T-helper 22 cell (primary cell): Measurements from ENCODE around the gene LITAF.
A peak's percentile ranks its signal among the peaks of the same experiment; 100 is the strongest.
"Not testable (repeated sequence)": the region's sequence is repeated elsewhere in the genome, so short reads cannot be mapped to it uniquely, and the experiment has no call there.

Experiments
- DNase-seq: peaks from one replicate; pipeline ENCODE4 v3.0.0-alpha.2; 2020; ENCODE audit warnings: low read depth

Gene LITAF

GRCh38 chr16:11572301-11572995 is 14.3 kb downstream of the LITAF start:
- DNase-seq: peak; percentile 61

GRCh38 chr16:11571549-11571948 is 15.2 kb downstream of the LITAF start:
- DNase-seq: no peak

- DNase-seq: no peak
Observed at GRCh38 chr16:11570806-11571205, 15.9 kb downstream of the LITAF start.

- DNase-seq: no peak
Observed at GRCh38 chr16:11570258-11570657, 16.5 kb downstream of the LITAF start.

- DNase-seq: no peak
Observed at GRCh38 chr16:11566398-11566797, 20.3 kb downstream of the LITAF start.

- DNase-seq: no peak
Observed at GRCh38 chr16:11565665-11566064, 21.1 kb downstream of the LITAF start.

GRCh38 chr16:11564046-11564926 is 22.4 kb downstream of the LITAF start:
- no peak for DNase-seq

GRCh38 chr16:11563493-11564040 is 23.2 kb downstream of the LITAF start:
- DNase-seq: no peak

- DNase-seq: no peak
Observed at GRCh38 chr16:11562941-11563340, 23.8 kb downstream of the LITAF start.

- no peak for DNase-seq
Observed at GRCh38 chr16:11562411-11562810, 24.3 kb downstream of the LITAF start.

- no peak for DNase-seq
Observed at GRCh38 chr16:11561856-11562255, 24.9 kb downstream of the LITAF start.

- no peak for DNase-seq
Observed at GRCh38 chr16:11561454-11561805, 25.3 kb downstream of the LITAF start.

GRCh38 chr16:11560701-11561453 is 25.8 kb downstream of the LITAF start:
- peak; percentile 67 for DNase-seq

- not testable (repeated sequence) for DNase-seq
Observed at GRCh38 chr16:11558308-11558823, 28.4 kb downstream of the LITAF start.

- no peak for DNase-seq
Observed at GRCh38 chr16:11557801-11558200, 28.9 kb downstream of the LITAF start.

- DNase-seq: no peak
Observed at GRCh38 chr16:11556945-11557720, 29.6 kb downstream of the LITAF start.

- DNase-seq: no peak
Observed at GRCh38 chr16:11556214-11556819, 30.4 kb downstream of the LITAF start.

- no peak for DNase-seq
Observed at GRCh38 chr16:11554053-11554452, 32.7 kb downstream of the LITAF start.

- DNase-seq: no peak
Observed at GRCh38 chr16:11553371-11553770, 33.3 kb downstream of the LITAF start.

- DNase-seq: no peak
Observed at GRCh38 chr16:11552440-11552839, 34.3 kb downstream of the LITAF start.

GRCh38 chr16:11551842-11552241 is 34.9 kb downstream of the LITAF start:
- DNase-seq: no peak
